Measurements from ENCODE around the gene SNX27.

DNA sequence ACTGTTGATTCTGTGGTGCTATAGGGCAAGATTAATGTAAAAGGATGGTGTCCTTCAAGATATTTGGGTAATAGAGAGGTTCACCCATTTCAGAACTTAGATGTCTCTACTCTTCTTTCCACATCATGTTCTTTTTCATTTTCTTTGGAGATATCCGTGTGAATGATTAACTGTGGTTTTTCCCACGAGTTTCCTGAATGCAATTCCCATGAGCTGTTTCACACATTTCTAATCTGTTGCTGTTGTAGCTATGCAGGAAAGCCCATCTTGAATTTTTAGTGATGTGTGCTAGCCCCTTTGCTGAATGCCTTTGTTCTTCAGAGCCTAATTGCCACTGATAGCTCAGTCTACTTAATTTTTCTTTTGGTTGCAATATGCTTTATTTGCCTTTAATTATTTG is 27.6 kb downstream of the SNX27 start:
- no peak for TF ChIP-seq EZH2 (IDR thresholded peaks at IDR 0.05; ENCODE audit: borderline replicate concordance, low read length)
- TF ChIP-seq, protein P1, sequence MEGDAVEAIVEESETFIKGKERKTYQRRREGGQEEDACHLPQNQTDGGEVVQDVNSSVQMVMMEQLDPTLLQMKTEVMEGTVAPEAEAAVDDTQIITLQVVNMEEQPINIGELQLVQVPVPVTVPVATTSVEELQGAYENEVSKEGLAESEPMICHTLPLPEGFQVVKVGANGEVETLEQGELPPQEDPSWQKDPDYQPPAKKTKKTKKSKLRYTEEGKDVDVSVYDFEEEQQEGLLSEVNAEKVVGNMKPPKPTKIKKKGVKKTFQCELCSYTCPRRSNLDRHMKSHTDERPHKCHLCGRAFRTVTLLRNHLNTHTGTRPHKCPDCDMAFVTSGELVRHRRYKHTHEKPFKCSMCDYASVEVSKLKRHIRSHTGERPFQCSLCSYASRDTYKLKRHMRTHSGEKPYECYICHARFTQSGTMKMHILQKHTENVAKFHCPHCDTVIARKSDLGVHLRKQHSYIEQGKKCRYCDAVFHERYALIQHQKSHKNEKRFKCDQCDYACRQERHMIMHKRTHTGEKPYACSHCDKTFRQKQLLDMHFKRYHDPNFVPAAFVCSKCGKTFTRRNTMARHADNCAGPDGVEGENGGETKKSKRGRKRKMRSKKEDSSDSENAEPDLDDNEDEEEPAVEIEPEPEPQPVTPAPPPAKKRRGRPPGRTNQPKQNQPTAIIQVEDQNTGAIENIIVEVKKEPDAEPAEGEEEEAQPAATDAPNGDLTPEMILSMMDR (conservative IDR thresholded peaks at IDR 0.05 in 1 of 2, IDR thresholded peaks at IDR 0.05 in 1 of 2; ENCODE audit: extremely low read depth in 1 of 2, insufficient read depth in 1 of 2, low read depth in 1 of 2, low read length in 2 of 2), result no peak
